Measurements from ENCODE around the gene SSBP3.
A peak's percentile ranks its signal among the peaks of the same experiment; 100 is the strongest.
"Not testable (repeated sequence)": the region's sequence is repeated elsewhere in the genome, so short reads cannot be mapped to it uniquely, and the experiment has no call there.

Gene SSBP3

GRCh38 chr1:54227091-54227602 is 179.0 kb downstream of the SSBP3 start:
- DNase-seq = peak in 19 of 56 donors; percentile 6 to 63 (median 23)

GRCh38 chr1:54225986-54226559 is 180.1 kb downstream of the SSBP3 start:
- no peak for DNase-seq

- no peak for DNase-seq
Observed at GRCh38 chr1:54225378-54225777, 180.8 kb downstream of the SSBP3 start.

GRCh38 chr1:54224233-54224632 is 182.0 kb downstream of the SSBP3 start:
- DNase-seq = no peak

GRCh38 chr1:54223441-54224202 is 182.6 kb downstream of the SSBP3 start:
- no peak for DNase-seq

GRCh38 chr1:54222711-54223110 is 183.5 kb downstream of the SSBP3 start:
- no peak for DNase-seq

GRCh38 chr1:54221867-54222484 is 184.2 kb downstream of the SSBP3 start:
- DNase-seq = no peak

- no peak for DNase-seq
Observed at GRCh38 chr1:54221113-54221834, 184.9 kb downstream of the SSBP3 start.

GRCh38 chr1:54220004-54220811 is 186.0 kb downstream of the SSBP3 start:
- DNase-seq = peak in 36 of 56 donors; percentile 7 to 68 (median 37)

- DNase-seq = no peak
Observed at GRCh38 chr1:54219688-54220003, 186.5 kb downstream of the SSBP3 start.

- peak in 2 of 56 donors; percentile 9 to 21 for DNase-seq
Observed at GRCh38 chr1:54218883-54219687, 187.1 kb downstream of the SSBP3 start.

GRCh38 chr1:54215523-54215922 is 190.7 kb downstream of the SSBP3 start:
- no peak for DNase-seq

- DNase-seq = no peak
Observed at GRCh38 chr1:54212872-54213271, 193.3 kb downstream of the SSBP3 start.

GRCh38 chr1:54207896-54208295 is 198.3 kb downstream of the SSBP3 start:
- not testable (repeated sequence) for DNase-seq

GRCh38 chr1:54207287-54207686 is 198.9 kb downstream of the SSBP3 start:
- no peak for DNase-seq

- DNase-seq = no peak
Observed at GRCh38 chr1:54204199-54204598, 202.0 kb downstream of the SSBP3 start.

GRCh38 chr1:54200519-54200997 is 205.6 kb downstream of the SSBP3 start:
- peak in 3 of 56 donors; percentile 48 to 51 (median 48) for DNase-seq

- DNase-seq = peak; percentile 48 to 96 (median 86)
Observed at GRCh38 chr1:54199765-54200518, 206.3 kb downstream of the SSBP3 start, which contains the start of the genes CYB5RL and MRPL37. TSS of gene CYB5RL (minus strand) at chr1:54200030. CDS start at chr1:54195616, 4,414 bp downstream. TSS of gene MRPL37 (plus strand) at chr1:54200167. CDS start at chr1:54200244, 77 bp downstream.

Measured in nucleus accumbens (tissue), 56 donors.